ENCODE results near the gene PRDM9.
"Not testable (repeated sequence)": the region's sequence is repeated elsewhere in the genome, so short reads cannot be mapped to it uniquely, and the experiment has no call there.

GRCh38 chr5:23527216-23527920, 20.0 kb downstream of the PRDM9 start:
- TF ChIP-seq POLR2A (IDR thresholded peaks at IDR 0.05; ENCODE audit: low read length); GATA1 (IDR thresholded peaks at IDR 0.05; ENCODE audit: low read depth, low read length): not testable (repeated sequence)
